SK-N-MC (cell line): ENCODE measurements around the gene SLC27A6.

Experiments
- EZH2 ChIP-seq: fragments of 200-600 bp; sonication (generic); IDR thresholded peaks from one replicate; pipeline ENCODE4 v1.6.1; 2017; ENCODE audit warnings: antibody characterized with exemption
- POLR2AphosphoS5 ChIP-seq: IDR thresholded peaks from 2 replicates; pipeline ENCODE4 v1.6.1; 2012; ENCODE audit warnings: mild to moderate bottlenecking, low read depth, low read length, borderline replicate concordance

GRCh38 chr5:129019401-129019908 lies 54.2 kb downstream of the SLC27A6 start:
- no peak for TF ChIP-seq POLR2AphosphoS5
- TF ChIP-seq EZH2 = no peak
